Measurements from ENCODE around the gene CNTN6. TPM values are rescaled to one million over a fixed set of nuclear protein-coding genes. Genes with fewer than 3 reads are reported as not detected.

Gene CNTN6
- total RNA-seq, 1 donor from 2014 or later, result 0.38 TPM

- Histone ChIP-seq H3K4me3 (ENCODE audit: low read depth, low read length) (no peak overlapping the region), H3K36me3 (ENCODE audit: control insufficient read depth, insufficient read depth, low read length) (no peaks in the 10 kb centered on the region), H3K27me3 (ENCODE audit: control insufficient read depth, insufficient read depth, low read length) (no peaks in the 10 kb centered on the region)
- no peak for TF ChIP-seq CTCF (IDR thresholded peaks at IDR 0.05; ENCODE audit: insufficient read depth, low read length, poor library complexity, severe bottlenecking)
- DNase-seq (ENCODE audit: low read depth), result no peak
Measured at GRCh38 chr3:1172644-1173043, 79.8 kb downstream of the CNTN6 start.

- Histone ChIP-seq H3K4me3 (ENCODE audit: low read depth, low read length) (no peak overlapping the region), H3K36me3 (ENCODE audit: control insufficient read depth, insufficient read depth, low read length) (no peaks in the 10 kb centered on the region), H3K27me3 (ENCODE audit: control insufficient read depth, insufficient read depth, low read length) (no peaks in the 10 kb centered on the region)
- no peak for DNase-seq (ENCODE audit: low read depth)
- no peak for TF ChIP-seq CTCF (IDR thresholded peaks at IDR 0.05; ENCODE audit: insufficient read depth, low read length, poor library complexity, severe bottlenecking)
Measured at GRCh38 chr3:1179146-1179545, 86.3 kb downstream of the CNTN6 start.

GRCh38 chr3:1183320-1184048, 90.7 kb downstream of the CNTN6 start:
- H3K27me3 ChIP-seq (ENCODE audit: control insufficient read depth, insufficient read depth, low read length), result no peaks in the 10 kb centered on the region
- no peaks in the 10 kb centered on the region for H3K36me3 ChIP-seq (ENCODE audit: control insufficient read depth, insufficient read depth, low read length)
- H3K4me3 ChIP-seq (ENCODE audit: low read depth, low read length), result no peak overlapping the region
- peak; percentile 75 for DNase-seq (ENCODE audit: low read depth)
- no peak for TF ChIP-seq CTCF (IDR thresholded peaks at IDR 0.05; ENCODE audit: insufficient read depth, low read length, poor library complexity, severe bottlenecking)

- no peak for TF ChIP-seq CTCF (IDR thresholded peaks at IDR 0.05; ENCODE audit: insufficient read depth, low read length, poor library complexity, severe bottlenecking)
- peak; percentile 44 for DNase-seq (ENCODE audit: low read depth)
- no peak overlapping the region for H3K4me3 ChIP-seq (ENCODE audit: low read depth, low read length)
- H3K27me3 ChIP-seq (ENCODE audit: control insufficient read depth, insufficient read depth, low read length), result no peaks in the 10 kb centered on the region
- H3K36me3 ChIP-seq (ENCODE audit: control insufficient read depth, insufficient read depth, low read length), result no peaks in the 10 kb centered on the region
Measured at GRCh38 chr3:1190569-1190968, 97.7 kb downstream of the CNTN6 start.

- TF ChIP-seq CTCF (IDR thresholded peaks at IDR 0.05; ENCODE audit: insufficient read depth, low read length, poor library complexity, severe bottlenecking), result no peak
- H3K36me3 ChIP-seq (ENCODE audit: control insufficient read depth, insufficient read depth, low read length), result no peaks in the 10 kb centered on the region
- peak; percentile 59 for DNase-seq (ENCODE audit: low read depth)
- no peaks in the 10 kb centered on the region for H3K27me3 ChIP-seq (ENCODE audit: control insufficient read depth, insufficient read depth, low read length)
- H3K4me3 ChIP-seq (ENCODE audit: low read depth, low read length), result no peak overlapping the region
Measured at GRCh38 chr3:1191026-1191425, 98.2 kb downstream of the CNTN6 start.

- no peak for TF ChIP-seq CTCF (IDR thresholded peaks at IDR 0.05; ENCODE audit: insufficient read depth, low read length, poor library complexity, severe bottlenecking)
- Histone ChIP-seq H3K4me3 (ENCODE audit: low read depth, low read length) (no peak overlapping the region), H3K36me3 (ENCODE audit: control insufficient read depth, insufficient read depth, low read length) (no peaks in the 10 kb centered on the region), H3K27me3 (ENCODE audit: control insufficient read depth, insufficient read depth, low read length) (no peaks in the 10 kb centered on the region)
- DNase-seq (ENCODE audit: low read depth), result peak; percentile 82
Measured at GRCh38 chr3:1195947-1196346, 103.1 kb downstream of the CNTN6 start.
